Ascending aorta (tissue), 2 donors: Measurements from ENCODE around the gene MAP2K7. TPM values are rescaled to one million over a fixed set of nuclear protein-coding genes. Genes with fewer than 3 reads are reported as not detected.

Experiments used
- DNase-seq, 2 donors: peaks; one replicate each; pipeline ENCODE4 v3.0.0-alpha.2; 2019; ENCODE audit warnings: low spot score in 2 of 2
- H3K27ac ChIP-seq, 2 donors: fragments of 200-600 bp; sonication (generic); one replicate each; pipeline ENCODE4 v1.5.1; 2016 to 2017; ENCODE audit warnings: mild to moderate bottlenecking in 1 of 2
- H3K27me3 ChIP-seq: fragments of 200-600 bp; sonication (generic); one replicate; pipeline ENCODE4 v1.5.1; 2017
- H3K36me3 ChIP-seq, 2 donors: fragments of 200-600 bp; sonication (generic); one replicate each; pipeline ENCODE4 v1.5.1; 2016
- H3K4me1 ChIP-seq, 2 donors: fragments of 200-600 bp; sonication (generic); one replicate each; pipeline ENCODE4 v1.5.1; 2016 to 2017; ENCODE audit warnings: mild to moderate bottlenecking in 1 of 2
- H3K4me3 ChIP-seq, 2 donors: fragments of 200-600 bp; sonication (generic); one replicate each; pipeline ENCODE4 v1.5.1; 2016 to 2017; ENCODE audit warnings: mild to moderate bottlenecking in 1 of 2
- H3K9me3 ChIP-seq, 2 donors: fragments of 200-600 bp; sonication (generic); one replicate each; pipeline ENCODE4 v1.5.1; 2016
- intact Hi-C: fragments of 100-400 bp; cut with DNase I; formaldehyde crosslinking; loops from one replicate; pipeline ENCODE4 v1.15.1; 2023
- total RNA-seq: library from RNA; depleted of rRNA; stranded (reverse); fragments of >200 nt; gene quantifications from one replicate; pipeline ENCODE4 v1.1.0, GENCODE V29; 2016
- TF ChIP-seq, protein P1 (sequence below), 3 experiments: fragments of 200-600 bp in 2 of 3; fragments of 450-650 bp in 1 of 3; sonication (generic) in 2 of 3; IDR thresholded peaks; one replicate each; pipeline ENCODE4 v1.5.1; 2016 to 2019; ENCODE audit warnings: antibody characterized with exemption in 3 of 3, mild to moderate bottlenecking in 1 of 3, moderate library complexity in 1 of 3

MAP2K7 gene
- total RNA-seq, 1 donor from 2014 or later: 37.3 TPM

GRCh38 chr19:7961920-7962626 is 58.4 kb downstream of the MAP2K7 start:
- no peaks in the 10 kb centered on the region for H3K4me1 ChIP-seq
- H3K36me3 ChIP-seq: peaks cover 40 to 66% of the 10 kb centered on the region in 2 donors
- TF ChIP-seq, protein P1, sequence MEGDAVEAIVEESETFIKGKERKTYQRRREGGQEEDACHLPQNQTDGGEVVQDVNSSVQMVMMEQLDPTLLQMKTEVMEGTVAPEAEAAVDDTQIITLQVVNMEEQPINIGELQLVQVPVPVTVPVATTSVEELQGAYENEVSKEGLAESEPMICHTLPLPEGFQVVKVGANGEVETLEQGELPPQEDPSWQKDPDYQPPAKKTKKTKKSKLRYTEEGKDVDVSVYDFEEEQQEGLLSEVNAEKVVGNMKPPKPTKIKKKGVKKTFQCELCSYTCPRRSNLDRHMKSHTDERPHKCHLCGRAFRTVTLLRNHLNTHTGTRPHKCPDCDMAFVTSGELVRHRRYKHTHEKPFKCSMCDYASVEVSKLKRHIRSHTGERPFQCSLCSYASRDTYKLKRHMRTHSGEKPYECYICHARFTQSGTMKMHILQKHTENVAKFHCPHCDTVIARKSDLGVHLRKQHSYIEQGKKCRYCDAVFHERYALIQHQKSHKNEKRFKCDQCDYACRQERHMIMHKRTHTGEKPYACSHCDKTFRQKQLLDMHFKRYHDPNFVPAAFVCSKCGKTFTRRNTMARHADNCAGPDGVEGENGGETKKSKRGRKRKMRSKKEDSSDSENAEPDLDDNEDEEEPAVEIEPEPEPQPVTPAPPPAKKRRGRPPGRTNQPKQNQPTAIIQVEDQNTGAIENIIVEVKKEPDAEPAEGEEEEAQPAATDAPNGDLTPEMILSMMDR (IDR thresholded peaks at IDR 0.05): no peak
- H3K9me3 ChIP-seq: no peaks in the 10 kb centered on the region
- H3K4me3 ChIP-seq: no peak overlapping the region
- no peaks in the 10 kb centered on the region for H3K27me3 ChIP-seq
- intact Hi-C loops: no loop called here
- DNase-seq: no peak
- H3K27ac ChIP-seq: no peak overlapping the region

DNA sequence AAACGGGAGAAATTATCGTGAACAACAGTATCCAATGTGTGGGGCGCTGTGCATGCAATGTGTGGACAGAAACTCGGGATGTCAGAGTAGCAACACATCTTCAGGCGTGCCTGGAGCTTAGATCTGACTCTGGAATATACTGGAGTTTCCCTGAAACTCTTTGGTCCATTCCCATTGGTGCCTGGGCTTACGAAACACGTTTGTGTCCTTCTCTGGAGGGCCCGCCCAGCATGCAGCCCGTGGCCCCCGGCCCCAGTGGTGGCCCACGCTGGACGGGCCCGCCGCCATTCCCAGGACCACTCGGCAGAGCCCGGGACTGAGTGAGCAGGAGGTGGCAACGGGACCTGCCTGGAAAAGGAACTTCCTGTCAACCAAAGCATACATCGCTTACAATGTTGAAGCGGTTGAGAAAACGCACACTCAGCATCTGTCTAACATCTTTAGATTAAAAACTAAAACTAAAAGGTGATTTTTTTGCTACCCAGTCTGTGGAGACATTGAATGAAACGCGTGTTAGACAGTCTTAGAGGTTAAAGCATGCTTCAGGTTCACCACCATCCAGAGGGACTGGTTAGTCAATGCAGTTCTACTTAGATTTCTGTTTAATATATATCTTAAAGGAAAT is 59.1 kb downstream of the MAP2K7 start:
- intact Hi-C loops: no loop called here

DNA sequence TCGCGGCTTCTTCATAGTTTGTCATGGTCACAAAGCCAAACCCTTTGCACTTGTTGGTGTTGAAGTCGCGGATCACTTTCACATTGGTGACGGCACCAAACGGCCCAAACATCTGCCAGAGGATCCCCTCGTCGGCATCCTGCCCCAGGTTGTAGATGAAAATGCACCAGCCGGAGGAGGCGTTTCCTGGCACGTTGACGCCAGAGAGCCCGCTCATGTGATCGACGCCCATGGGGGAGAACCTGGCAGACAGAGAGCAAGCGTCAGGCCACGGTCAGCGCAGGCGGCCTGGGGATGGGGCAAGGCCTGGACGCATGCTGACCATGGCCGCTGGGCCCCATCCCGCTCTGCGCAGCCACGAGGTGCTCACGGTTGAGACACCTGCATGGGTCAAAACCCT is 59.9 kb downstream of the MAP2K7 start:
- H3K27me3 ChIP-seq: no peaks in the 10 kb centered on the region
- peaks cover 48 to 81% of the 10 kb centered on the region in 2 donors for H3K36me3 ChIP-seq
- intact Hi-C loops: no loop called here
- no peaks in the 10 kb centered on the region for H3K9me3 ChIP-seq
- H3K4me3 ChIP-seq: no peak overlapping the region
- no peak for DNase-seq
- H3K4me1 ChIP-seq: no peaks in the 10 kb centered on the region
- TF ChIP-seq, protein P1 (IDR thresholded peaks at IDR 0.05): no peak
- no peak overlapping the region for H3K27ac ChIP-seq

More for the DNA sequence above, 59.1 kb downstream of the MAP2K7 start:
- Histone ChIP-seq H3K27ac (no peak overlapping the region), H3K27me3 (no peaks in the 10 kb centered on the region), H3K4me3 (no peak overlapping the region), H3K4me1 (no peaks in the 10 kb centered on the region), H3K36me3 (peaks cover 47 to 73% of the 10 kb centered on the region in 2 donors), H3K9me3 (no peaks in the 10 kb centered on the region)
- no peak for DNase-seq
- TF ChIP-seq, protein P1 (IDR thresholded peaks at IDR 0.05): no peak

Other genes starting within 250 kb of the MAP2K7 start
- gene RETN, start 234.8 kb upstream of the MAP2K7 start, total RNA-seq: not detected
- not detected for gene MCEMP1, start 226.8 kb upstream of the MAP2K7 start, total RNA-seq
- 166 TPM for gene TRAPPC5, start 223.0 kb upstream of the MAP2K7 start, total RNA-seq
- not detected for gene FCER2, start 201.7 kb upstream of the MAP2K7 start, total RNA-seq
- gene CLEC4G, start 171.8 kb upstream of the MAP2K7 start, total RNA-seq: 1.7 TPM
- gene CD209, start 156.3 kb upstream of the MAP2K7 start, total RNA-seq: 12.6 TPM
- gene CLEC4M, start 140.6 kb upstream of the MAP2K7 start, total RNA-seq: not detected
- gene EVI5L, start 73.7 kb upstream of the MAP2K7 start, total RNA-seq: 27.7 TPM
- not detected for gene PRR36, start 29.5 kb upstream of the MAP2K7 start, total RNA-seq
- gene LRRC8E, start 15.4 kb upstream of the MAP2K7 start, total RNA-seq: not detected
- 7.1 TPM for gene TGFBR3L, start 11.0 kb downstream of the MAP2K7 start, total RNA-seq
- 30.5 TPM for gene SNAPC2, start 16.5 kb downstream of the MAP2K7 start, total RNA-seq
- not detected for gene CTXN1, start 22.3 kb downstream of the MAP2K7 start, total RNA-seq
- 151 TPM for gene TIMM44, start 39.8 kb downstream of the MAP2K7 start, total RNA-seq
- gene ELAVL1, start 101.8 kb downstream of the MAP2K7 start, total RNA-seq: 19.9 TPM
- gene CCL25, start 148.9 kb downstream of the MAP2K7 start, total RNA-seq: not detected
- not detected for gene FBN3, start 245.7 kb downstream of the MAP2K7 start, total RNA-seq